B cell (primary cell): Measurements from ENCODE around the gene AEBP2. TPM values are rescaled to one million over a fixed set of nuclear protein-coding genes. Genes with fewer than 3 reads are reported as not detected.

Experiments used
- ATAC-seq: fragments of 200-7000 bp; cut with Tn5 transposase; one replicate; pipeline ENCODE4 v1.10.0; 2021; ENCODE audit warnings: low read depth, mild to moderate bottlenecking, moderate number of reproducible peaks, moderate library complexity
- CTCF ChIA-PET: fragments of 350-600 bp; sonication (Branson Sonifier 250); formaldehyde crosslinking; loops from one replicate; lab custom pipeline; 2021; ENCODE audit warnings: antibody characterized with exemption, inconsistent platforms; lab: Charles Lee
- POLR2A ChIA-PET: fragments of 350-600 bp; sonication (Branson Sonifier 250); formaldehyde crosslinking; loops from one replicate; lab custom pipeline; 2021; ENCODE audit warnings: antibody characterized with exemption; lab: Charles Lee
- DNase-seq: peaks from one replicate; pipeline ENCODE4 v3.0.0; 2013
- H2AFZ ChIP-seq: 2 replicates; pipeline ENCODE4 v1.6.1; 2012; ENCODE audit warnings: mild to moderate bottlenecking, low read depth, low read length; ENCODE audit not compliant: insufficient read depth, poor library complexity, severe bottlenecking
- H3K27ac ChIP-seq, 2 donors: 1 replicate in 1 of 2; 2 replicates in 1 of 2; pipeline ENCODE4 v1.5.1; 2012 to 2013; ENCODE audit warnings: low read length in 2 of 2, mild to moderate bottlenecking in 2 of 2, moderate library complexity in 1 of 2
- H3K27me3 ChIP-seq, 4 experiments: fragments of 200-600 bp in 1 of 4; sonication (generic) in 1 of 4; replicated peaks in 1 of 4; 1 replicate in 2 of 4; 2 replicates in 2 of 4; pipeline versions ENCODE4 v1.6.1 to v1.7.0; 2013 to 2016; ENCODE audit warnings: low read length in 3 of 4, mild to moderate bottlenecking in 2 of 4, mixed read lengths in 1 of 4, moderate library complexity in 1 of 4; ENCODE audit not compliant: insufficient read depth in 4 of 4, control insufficient read depth in 3 of 4; ENCODE audit errors: control extremely low read depth in 1 of 4
- H3K36me3 ChIP-seq, 2 experiments: replicated peaks in 1 of 2; 1 replicate in 1 of 2; 2 replicates in 1 of 2; pipeline versions ENCODE4 v1.6.1 to v1.7.1; 2013; ENCODE audit warnings: low read length in 1 of 2; ENCODE audit not compliant: insufficient read depth in 2 of 2, control insufficient read depth in 1 of 2; ENCODE audit errors: control extremely low read depth in 1 of 2, extremely low read depth in 1 of 2
- H3K4me1 ChIP-seq, 2 donors: fragments of 200-600 bp in 1 of 2; sonication (generic) in 1 of 2; 1 replicate in 1 of 2; 2 replicates in 1 of 2; pipeline versions ENCODE4 v1.5.1 to v1.6.1; 2013 to 2017; ENCODE audit warnings: low read length in 2 of 2; ENCODE audit not compliant: control insufficient read depth in 2 of 2, insufficient read depth in 2 of 2
- H3K4me2 ChIP-seq: replicated peaks from 2 replicates; pipeline ENCODE3; 2012; ENCODE audit warnings: mild to moderate bottlenecking, low read depth, low read length; ENCODE audit not compliant: poor library complexity, severe bottlenecking
- H3K4me3 ChIP-seq, 5 experiments: fragments of 200-600 bp in 1 of 5; sonication (generic) in 1 of 5; 1 replicate in 3 of 5; 2 replicates in 2 of 5; pipeline versions ENCODE4 v1.5.1 to v1.7.0; 2011 to 2016; ENCODE audit warnings: low read length in 4 of 5, mild to moderate bottlenecking in 4 of 5, low read depth in 2 of 5, control low read depth in 1 of 5, moderate library complexity in 1 of 5; ENCODE audit not compliant: insufficient read depth in 1 of 5; ENCODE audit errors: control extremely low read depth in 1 of 5, extremely low read depth in 1 of 5
- H3K79me2 ChIP-seq: fragments of 200-600 bp; sonication (generic); one replicate; pipeline ENCODE4 v1.6.0; 2016; ENCODE audit warnings: low read length; ENCODE audit not compliant: control insufficient read depth, insufficient read depth
- H3K9ac ChIP-seq: fragments of 200-600 bp; sonication (generic); 2 replicates; pipeline ENCODE4 v1.6.1; 2017; ENCODE audit warnings: mild to moderate bottlenecking, low read length, moderate library complexity
- H3K9me3 ChIP-seq, 3 donors: one replicate each; pipeline versions ENCODE4 v1.6.1 to v1.7.1; 2013; ENCODE audit warnings: low read length in 2 of 3; ENCODE audit not compliant: control insufficient read depth in 2 of 3, insufficient read depth in 1 of 3; ENCODE audit errors: control extremely low read depth in 1 of 3
- H4K20me1 ChIP-seq: 2 replicates; pipeline ENCODE4 v1.6.0; 2012; ENCODE audit warnings: mild to moderate bottlenecking, low read length; ENCODE audit not compliant: insufficient read depth, control insufficient read depth, poor library complexity, severe bottlenecking
- H3K27ac Mint-ChIP-seq: one replicate; pipeline ENCODE4 v1.8.0; 2021; ENCODE audit warnings: mixed read lengths
- H3K27me3 Mint-ChIP-seq: one replicate; pipeline ENCODE4 v1.8.0; 2021; ENCODE audit warnings: mixed read lengths
- H3K4me1 Mint-ChIP-seq: one replicate; pipeline ENCODE4 v1.8.0; 2021; ENCODE audit warnings: mixed read lengths
- H3K4me3 Mint-ChIP-seq: one replicate; pipeline ENCODE4 v1.8.0; 2021; ENCODE audit warnings: mixed read lengths
- H3K9me3 Mint-ChIP-seq: one replicate; pipeline ENCODE4 v1.8.0; 2022; ENCODE audit warnings: mixed read lengths; ENCODE audit not compliant: insufficient read depth
- EZH2 ChIP-seq: IDR thresholded peaks from 2 replicates; pipeline ENCODE4 v1.6.1; 2012; ENCODE audit warnings: borderline replicate concordance, low read depth, mild to moderate bottlenecking, moderate library complexity, low read length; ENCODE audit not compliant: insufficient read depth, poor library complexity, severe bottlenecking
- WGBS: methylation state at CpG from one replicate; pipeline ENCODE4 v1.1.5; 2013; ENCODE audit warnings: missing lambda C conversion rate; ENCODE audit not compliant: insufficient coverage; 5-methylcytosine and 5-hydroxymethylcytosine counted together
- intact Hi-C: fragments of 100-400 bp; cut with micrococcal nuclease; formaldehyde crosslinking; loops from one replicate; pipeline ENCODE4 v1.10.0; 2022
- polyA plus RNA-seq: library from polyadenylated mRNA; depleted of rRNA; stranded (reverse); fragments of >200 nt; gene quantifications from 2 replicates; pipeline ENCODE4 v1.2.3, GENCODE V29; 2012
- total RNA-seq, 2 donors: library from RNA; stranded (reverse); fragments of 120-200 nt in 1 of 2; gene quantifications; 1 replicate in 1 of 2; 2 replicates in 1 of 2; pipeline versions ENCODE4 v1.2.3 to v1.2.4, GENCODE V29; 2013 to 2022
- TF ChIP-seq, protein P1 (sequence below): fragments of 200-600 bp; IDR thresholded peaks from one replicate; pipeline ENCODE4 v1.8.0; 2022; ENCODE audit warnings: antibody characterized with exemption, mild to moderate bottlenecking

The AEBP2 gene
- total and polyA plus RNA-seq, 2 donors (not counting 1 experiment from before 2014, with no cell fraction given), result 12.1 to 67.8 TPM

DNA sequence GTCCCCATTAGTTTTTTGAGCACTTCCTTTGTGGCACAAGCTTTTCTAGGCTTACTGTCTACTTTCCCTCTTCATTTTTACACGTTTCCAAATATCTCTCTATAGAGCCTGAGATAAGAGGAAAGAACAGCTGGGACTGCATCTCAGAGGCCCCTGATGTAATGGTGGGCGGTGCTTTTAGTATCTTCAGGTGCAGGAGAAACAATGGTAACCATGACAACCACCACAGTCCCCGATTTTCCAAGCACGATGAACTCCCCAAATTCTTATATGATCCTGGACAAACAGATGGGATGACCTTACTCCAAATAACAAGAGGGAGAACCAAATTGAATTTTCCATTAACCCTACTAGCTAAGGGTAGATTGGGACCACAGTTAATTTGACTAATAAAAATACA is 103.3 kb downstream of the AEBP2 start:
- no peak overlapping the region for H3K9ac ChIP-seq
- no peaks in the 10 kb centered on the region for H4K20me1 ChIP-seq
- DNase-seq, result no peak
- ATAC-seq, result no peak
- H2AFZ ChIP-seq, result no peak overlapping the region
- H3K4me3 ChIP-seq, result no peak overlapping the region
- no peaks in the 10 kb centered on the region for H3K4me1 ChIP-seq
- Mint-ChIP-seq H3K9me3 (no peaks in the 10 kb centered on the region), H3K27ac (no peak overlapping the region), H3K4me3 (no peak overlapping the region), H3K27me3 (no peaks in the 10 kb centered on the region), H3K4me1 (no peaks in the 10 kb centered on the region)
- no peak for TF ChIP-seq EZH2
- TF ChIP-seq, protein P1, sequence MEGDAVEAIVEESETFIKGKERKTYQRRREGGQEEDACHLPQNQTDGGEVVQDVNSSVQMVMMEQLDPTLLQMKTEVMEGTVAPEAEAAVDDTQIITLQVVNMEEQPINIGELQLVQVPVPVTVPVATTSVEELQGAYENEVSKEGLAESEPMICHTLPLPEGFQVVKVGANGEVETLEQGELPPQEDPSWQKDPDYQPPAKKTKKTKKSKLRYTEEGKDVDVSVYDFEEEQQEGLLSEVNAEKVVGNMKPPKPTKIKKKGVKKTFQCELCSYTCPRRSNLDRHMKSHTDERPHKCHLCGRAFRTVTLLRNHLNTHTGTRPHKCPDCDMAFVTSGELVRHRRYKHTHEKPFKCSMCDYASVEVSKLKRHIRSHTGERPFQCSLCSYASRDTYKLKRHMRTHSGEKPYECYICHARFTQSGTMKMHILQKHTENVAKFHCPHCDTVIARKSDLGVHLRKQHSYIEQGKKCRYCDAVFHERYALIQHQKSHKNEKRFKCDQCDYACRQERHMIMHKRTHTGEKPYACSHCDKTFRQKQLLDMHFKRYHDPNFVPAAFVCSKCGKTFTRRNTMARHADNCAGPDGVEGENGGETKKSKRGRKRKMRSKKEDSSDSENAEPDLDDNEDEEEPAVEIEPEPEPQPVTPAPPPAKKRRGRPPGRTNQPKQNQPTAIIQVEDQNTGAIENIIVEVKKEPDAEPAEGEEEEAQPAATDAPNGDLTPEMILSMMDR, result no peak
- no peak overlapping the region for H3K27ac ChIP-seq
- no peaks in the 10 kb centered on the region for H3K79me2 ChIP-seq
- H3K27me3 ChIP-seq, result no peaks in the 10 kb centered on the region
- WGBS, result no CpG with 5 or more reads among the region's 4 CpGs
- CTCF ChIA-PET, result no interaction called here
- no peak overlapping the region for H3K4me2 ChIP-seq
- POLR2A ChIA-PET, result no interaction called here
- intact Hi-C loops, result no loop called here
- peaks cover 0 to 3% of the 10 kb centered on the region in 2 experiments for H3K36me3 ChIP-seq
- no peaks in the 10 kb centered on the region for H3K9me3 ChIP-seq

DNA sequence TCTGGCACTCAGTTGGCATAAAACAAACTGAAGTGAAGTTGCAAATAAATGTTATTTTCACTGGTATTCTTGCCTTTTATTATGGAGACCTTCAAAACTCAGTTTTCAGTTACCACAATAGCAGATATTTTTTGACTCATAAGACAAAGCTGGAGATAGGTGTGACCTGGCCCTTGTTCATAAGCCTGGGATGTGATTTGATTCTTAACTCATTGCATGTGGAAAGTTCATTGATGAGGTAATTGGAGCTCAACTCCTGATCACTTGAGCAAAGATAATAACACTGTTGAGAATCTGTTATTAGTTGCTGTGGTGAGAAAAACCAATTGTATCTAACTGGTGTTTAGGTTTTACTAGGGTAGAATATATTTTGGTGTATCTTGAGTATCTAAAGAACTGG is 105.1 kb downstream of the AEBP2 start:
- Mint-ChIP-seq H3K27ac (no peak overlapping the region), H3K9me3 (no peaks in the 10 kb centered on the region), H3K4me1 (no peaks in the 10 kb centered on the region), H3K27me3 (no peaks in the 10 kb centered on the region), H3K4me3 (no peak overlapping the region)
- no peaks in the 10 kb centered on the region for H4K20me1 ChIP-seq
- TF ChIP-seq, protein P1, result no peak
- H3K79me2 ChIP-seq, result no peaks in the 10 kb centered on the region
- no peak for ATAC-seq
- no peak overlapping the region for H3K4me3 ChIP-seq
- no peaks in the 10 kb centered on the region for H3K4me1 ChIP-seq
- no peak overlapping the region for H3K4me2 ChIP-seq
- DNase-seq, result no peak
- intact Hi-C loops, result no loop called here
- H3K27ac ChIP-seq, result no peak overlapping the region
- H3K36me3 ChIP-seq, result peaks cover 0 to 3% of the 10 kb centered on the region in 2 experiments
- H3K9me3 ChIP-seq, result no peaks in the 10 kb centered on the region
- H3K9ac ChIP-seq, result no peak overlapping the region
- H3K27me3 ChIP-seq, result no peaks in the 10 kb centered on the region
- no peak overlapping the region for H2AFZ ChIP-seq
- CTCF ChIA-PET, result no interaction called here
- POLR2A ChIA-PET, result no interaction called here
